WTC11 (cell line): ENCODE data around the gene HYDIN. TPM values are rescaled to one million over a fixed set of nuclear protein-coding genes. Genes with fewer than 3 reads are reported as not detected.

Experiments used
- ATAC-seq: fragments of 200-7000 bp; cut with Tn5 transposase; 2 replicates; pipeline ENCODE4 v1.10.0; 2021; ENCODE audit warnings: mild to moderate bottlenecking, moderate library complexity
- CTCF ChIA-PET: fragments of 300-600 bp; sonication (Branson Sonifier 250); formaldehyde crosslinking; loops from one replicate; lab custom pipeline; 2021; ENCODE audit warnings: antibody characterized with exemption; lab: Charles Lee
- POLR2A ChIA-PET: fragments of 350-600 bp; sonication (Branson Sonifier 250); formaldehyde crosslinking; loops from one replicate; lab custom pipeline; 2021; ENCODE audit warnings: antibody characterized with exemption; lab: Charles Lee
- DNase-seq: peaks from one replicate; pipeline ENCODE4 v3.0.0; 2021; ENCODE audit warnings: low spot score
- H3K27ac Mint-ChIP-seq: 2 replicates; pipeline ENCODE4 v1.8.0; 2021; ENCODE audit warnings: mixed read lengths
- H3K27me3 Mint-ChIP-seq: 2 replicates; pipeline ENCODE4 v1.8.0; 2021; ENCODE audit warnings: low read depth, mild to moderate bottlenecking, moderate library complexity, mixed read lengths
- H3K36me3 Mint-ChIP-seq: 2 replicates; pipeline ENCODE4 v1.8.0; 2021; ENCODE audit warnings: mixed read lengths
- H3K4me1 Mint-ChIP-seq: 2 replicates; pipeline ENCODE4 v1.8.0; 2022; ENCODE audit warnings: mixed read lengths
- H3K4me3 Mint-ChIP-seq: 2 replicates; pipeline ENCODE4 v1.8.0; 2021; ENCODE audit warnings: mild to moderate bottlenecking, moderate library complexity, mixed read lengths
- H3K9me3 Mint-ChIP-seq: 2 replicates; pipeline ENCODE4 v1.8.0; 2021; ENCODE audit warnings: mixed read lengths
- EMX1 ChIP-seq: fragments of 250-450 bp; sonication (Bioruptor Pico); IDR thresholded peaks from 2 replicates; pipeline ENCODE4 v1.8.0; 2021; ENCODE audit warnings: mild to moderate bottlenecking
- FOXP1 ChIP-seq: sonication (generic); formaldehyde crosslinking; IDR thresholded peaks from 2 replicates; pipeline ENCODE4 v1.8.0; 2022; ENCODE audit warnings: missing genetic modification reagents, mild to moderate bottlenecking, moderate library complexity, borderline replicate concordance
- JAZF1 ChIP-seq: fragments of 250-450 bp; sonication (Bioruptor Pico); IDR thresholded peaks from 2 replicates; pipeline ENCODE4 v1.9.0; 2021; ENCODE audit warnings: moderate library complexity, mild to moderate bottlenecking, inconsistent platforms
- RELA ChIP-seq: sonication (generic); formaldehyde crosslinking; IDR thresholded peaks from 2 replicates; pipeline ENCODE4 v1.8.1; 2022; ENCODE audit warnings: missing genetic modification reagents, mild to moderate bottlenecking, borderline replicate concordance
- TCF7 ChIP-seq: sonication (generic); formaldehyde crosslinking; IDR thresholded peaks from 2 replicates; pipeline ENCODE4 v1.8.0; 2022; ENCODE audit warnings: mild to moderate bottlenecking, low read depth, missing genetic modification reagents, moderate library complexity
- TP53 ChIP-seq: sonication (generic); formaldehyde crosslinking; IDR thresholded peaks from 2 replicates; pipeline ENCODE4 v1.8.1; 2023; ENCODE audit warnings: mild to moderate bottlenecking, missing genetic modification reagents
- ZNF232 ChIP-seq: sonication (generic); formaldehyde crosslinking; IDR thresholded peaks from 2 replicates; pipeline ENCODE4 v1.8.0; 2022; ENCODE audit warnings: mild to moderate bottlenecking, missing genetic modification reagents
- ZNF396 ChIP-seq: fragments of 250-450 bp; sonication (Bioruptor Pico); IDR thresholded peaks from 2 replicates; pipeline ENCODE4 v1.8.0; 2021; ENCODE audit warnings: mild to moderate bottlenecking, moderate library complexity, borderline replicate concordance
- ZNF671 ChIP-seq: fragments of 250-450 bp; sonication (Bioruptor Pico); IDR thresholded peaks from 2 replicates; pipeline ENCODE4 v1.8.0; 2021; ENCODE audit warnings: mild to moderate bottlenecking
- total RNA-seq: library from RNA; stranded (reverse); gene quantifications from 3 replicates; pipeline ENCODE4 v1.2.3, GENCODE V29; 2021
- TF ChIP-seq, protein P1 (sequence below): fragments of 200-600 bp; IDR thresholded peaks from 2 replicates; pipeline ENCODE4 v1.8.0; 2022; ENCODE audit warnings: antibody characterized with exemption
- TF ChIP-seq, protein P2 (sequence below): sonication (generic); formaldehyde crosslinking; conservative IDR thresholded peaks from 2 replicates; pipeline ENCODE4 v1.8.1; 2023; ENCODE audit warnings: mild to moderate bottlenecking, low read depth, missing genetic modification reagents, moderate library complexity
- TF ChIP-seq, protein P3 (sequence below): fragments of 250-450 bp; sonication (Bioruptor Pico); IDR thresholded peaks from 2 replicates; pipeline ENCODE4 v2.1.2; 2022; ENCODE audit warnings: mild to moderate bottlenecking, moderate library complexity
- TF ChIP-seq, protein P4 (sequence below): fragments of 250-450 bp; sonication (Bioruptor Pico); IDR thresholded peaks from 2 replicates; pipeline ENCODE4 v1.9.0; 2021; ENCODE audit warnings: mild to moderate bottlenecking, borderline replicate concordance

The HYDIN gene
- total RNA-seq, 1 experiment from 2014 or later = 2.6 TPM

DNA sequence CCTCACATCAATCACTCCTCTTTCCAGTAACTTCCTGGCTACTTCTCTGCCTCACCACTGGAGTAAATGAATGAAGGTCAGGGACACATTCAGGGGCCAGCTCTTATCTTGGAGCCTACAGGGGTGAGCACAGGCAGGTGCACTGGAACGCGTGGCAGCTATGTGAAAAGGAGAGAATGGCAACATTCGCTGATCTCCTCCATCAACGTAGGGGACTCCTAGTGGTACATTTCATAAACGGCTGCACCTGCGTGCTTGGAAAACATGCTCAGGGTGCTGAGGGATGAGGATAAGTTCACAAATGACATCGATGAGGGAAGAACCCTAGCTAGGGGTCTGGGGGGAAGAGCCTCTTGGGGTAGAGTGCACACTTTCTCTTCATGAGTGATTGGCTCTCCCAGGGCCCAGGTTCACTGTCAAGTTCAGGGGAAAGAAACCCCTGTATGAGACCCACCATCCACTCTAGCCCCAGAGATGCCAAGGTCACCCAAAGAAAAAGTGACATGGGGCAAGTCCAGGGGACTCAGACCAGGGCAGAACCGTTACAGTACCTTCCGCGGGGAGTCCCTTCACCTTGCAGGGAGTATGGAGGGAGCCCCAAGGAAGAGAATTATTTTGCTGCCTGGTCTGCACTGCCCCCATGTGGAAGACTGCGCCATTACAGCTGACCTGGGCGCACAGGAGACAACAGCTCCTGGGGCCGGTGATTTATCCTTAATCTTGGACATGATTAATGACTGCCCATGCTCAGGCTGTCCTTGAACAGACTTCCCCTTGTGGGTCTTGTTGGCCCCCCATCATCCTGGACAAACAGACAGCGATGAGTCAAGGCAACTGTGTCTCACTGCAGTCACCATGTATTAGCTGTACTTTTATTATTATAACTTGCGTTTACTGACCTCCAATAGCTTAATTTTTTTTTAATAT lies 459.6 kb downstream of the HYDIN start:
- DNase-seq (peak; percentile 86), ATAC-seq (peak; percentile 92)
- no peaks in the 10 kb centered on the region for H3K4me1 Mint-ChIP-seq
- no peak overlapping the region for H3K27ac Mint-ChIP-seq
- no peaks in the 10 kb centered on the region for H3K27me3 Mint-ChIP-seq
- CTCF ChIA-PET = interaction anchor here (0.6 to 4.1 kb wide), 50 partner anchors 8 to 642 kb away, joined by 3 to 142 read pairs (median 4); partner anchors contain the start of genes CALB2, MTSS2 and VAC14
- no peaks in the 10 kb centered on the region for H3K9me3 Mint-ChIP-seq
- no peak overlapping the region for H3K4me3 Mint-ChIP-seq
- TF ChIP-seq FOXP1 (CRISPR knock-in tag) (no peak), ZNF396 (CRISPR knock-in tag) (no peak), TP53 (CRISPR knock-in tag) (no peak)
- TF ChIP-seq, protein P1, sequence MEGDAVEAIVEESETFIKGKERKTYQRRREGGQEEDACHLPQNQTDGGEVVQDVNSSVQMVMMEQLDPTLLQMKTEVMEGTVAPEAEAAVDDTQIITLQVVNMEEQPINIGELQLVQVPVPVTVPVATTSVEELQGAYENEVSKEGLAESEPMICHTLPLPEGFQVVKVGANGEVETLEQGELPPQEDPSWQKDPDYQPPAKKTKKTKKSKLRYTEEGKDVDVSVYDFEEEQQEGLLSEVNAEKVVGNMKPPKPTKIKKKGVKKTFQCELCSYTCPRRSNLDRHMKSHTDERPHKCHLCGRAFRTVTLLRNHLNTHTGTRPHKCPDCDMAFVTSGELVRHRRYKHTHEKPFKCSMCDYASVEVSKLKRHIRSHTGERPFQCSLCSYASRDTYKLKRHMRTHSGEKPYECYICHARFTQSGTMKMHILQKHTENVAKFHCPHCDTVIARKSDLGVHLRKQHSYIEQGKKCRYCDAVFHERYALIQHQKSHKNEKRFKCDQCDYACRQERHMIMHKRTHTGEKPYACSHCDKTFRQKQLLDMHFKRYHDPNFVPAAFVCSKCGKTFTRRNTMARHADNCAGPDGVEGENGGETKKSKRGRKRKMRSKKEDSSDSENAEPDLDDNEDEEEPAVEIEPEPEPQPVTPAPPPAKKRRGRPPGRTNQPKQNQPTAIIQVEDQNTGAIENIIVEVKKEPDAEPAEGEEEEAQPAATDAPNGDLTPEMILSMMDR = peak; percentile 99
- POLR2A ChIA-PET = no interaction called here
- H3K36me3 Mint-ChIP-seq = peaks cover 6% of the 10 kb centered on the region; the same call in 1 of the 2 replicates

DNA sequence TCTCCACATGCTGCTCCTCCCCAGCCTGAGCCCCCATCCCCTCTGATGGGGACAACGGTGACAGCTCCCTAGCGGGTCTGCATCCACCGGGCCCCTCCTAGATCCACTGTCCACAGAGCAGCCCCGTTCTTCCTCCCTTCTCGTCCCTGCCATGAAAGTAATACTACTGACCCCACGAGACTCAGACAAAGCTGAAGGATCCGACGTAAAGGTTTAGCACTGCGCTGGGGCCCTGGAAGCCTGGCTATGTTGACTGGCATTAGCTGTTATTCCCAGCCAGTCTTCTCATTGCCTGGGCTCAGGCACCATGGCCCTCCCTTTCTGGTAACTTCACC lies 460.3 kb downstream of the HYDIN start:
- DNase-seq = no peak
- no peak for ATAC-seq
- ChIA-PET CTCF (interaction anchor here (0.7 to 4.1 kb wide), 19 partner anchors 9 to 541 kb away, joined by 3 to 142 read pairs (median 13); partner anchors contain the start of gene MTSS2), POLR2A (no interaction called here)
- Mint-ChIP-seq H3K4me1 (no peaks in the 10 kb centered on the region), H3K27me3 (no peaks in the 10 kb centered on the region), H3K27ac (0 out of 2 replicates have a peak overlapping the region, but pooled peaks have one; percentile 12), H3K4me3 (no peak overlapping the region), H3K36me3 (peaks cover 6% of the 10 kb centered on the region; the same call in 1 of the 2 replicates), H3K9me3 (no peaks in the 10 kb centered on the region)
- TF ChIP-seq ZNF671 = no peak
- no peak for TF ChIP-seq ZNF232 (CRISPR knock-in tag)
- no peak for TF ChIP-seq TCF7 (CRISPR knock-in tag)
- TF ChIP-seq, protein P2, sequence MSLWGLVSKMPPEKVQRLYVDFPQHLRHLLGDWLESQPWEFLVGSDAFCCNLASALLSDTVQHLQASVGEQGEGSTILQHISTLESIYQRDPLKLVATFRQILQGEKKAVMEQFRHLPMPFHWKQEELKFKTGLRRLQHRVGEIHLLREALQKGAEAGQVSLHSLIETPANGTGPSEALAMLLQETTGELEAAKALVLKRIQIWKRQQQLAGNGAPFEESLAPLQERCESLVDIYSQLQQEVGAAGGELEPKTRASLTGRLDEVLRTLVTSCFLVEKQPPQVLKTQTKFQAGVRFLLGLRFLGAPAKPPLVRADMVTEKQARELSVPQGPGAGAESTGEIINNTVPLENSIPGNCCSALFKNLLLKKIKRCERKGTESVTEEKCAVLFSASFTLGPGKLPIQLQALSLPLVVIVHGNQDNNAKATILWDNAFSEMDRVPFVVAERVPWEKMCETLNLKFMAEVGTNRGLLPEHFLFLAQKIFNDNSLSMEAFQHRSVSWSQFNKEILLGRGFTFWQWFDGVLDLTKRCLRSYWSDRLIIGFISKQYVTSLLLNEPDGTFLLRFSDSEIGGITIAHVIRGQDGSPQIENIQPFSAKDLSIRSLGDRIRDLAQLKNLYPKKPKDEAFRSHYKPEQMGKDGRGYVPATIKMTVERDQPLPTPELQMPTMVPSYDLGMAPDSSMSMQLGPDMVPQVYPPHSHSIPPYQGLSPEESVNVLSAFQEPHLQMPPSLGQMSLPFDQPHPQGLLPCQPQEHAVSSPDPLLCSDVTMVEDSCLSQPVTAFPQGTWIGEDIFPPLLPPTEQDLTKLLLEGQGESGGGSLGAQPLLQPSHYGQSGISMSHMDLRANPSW (CRISPR knock-in tag) = no peak
- no peak for TF ChIP-seq EMX1 (CRISPR knock-in tag)
- TF ChIP-seq RELA = no peak
- TF ChIP-seq, protein P3, sequence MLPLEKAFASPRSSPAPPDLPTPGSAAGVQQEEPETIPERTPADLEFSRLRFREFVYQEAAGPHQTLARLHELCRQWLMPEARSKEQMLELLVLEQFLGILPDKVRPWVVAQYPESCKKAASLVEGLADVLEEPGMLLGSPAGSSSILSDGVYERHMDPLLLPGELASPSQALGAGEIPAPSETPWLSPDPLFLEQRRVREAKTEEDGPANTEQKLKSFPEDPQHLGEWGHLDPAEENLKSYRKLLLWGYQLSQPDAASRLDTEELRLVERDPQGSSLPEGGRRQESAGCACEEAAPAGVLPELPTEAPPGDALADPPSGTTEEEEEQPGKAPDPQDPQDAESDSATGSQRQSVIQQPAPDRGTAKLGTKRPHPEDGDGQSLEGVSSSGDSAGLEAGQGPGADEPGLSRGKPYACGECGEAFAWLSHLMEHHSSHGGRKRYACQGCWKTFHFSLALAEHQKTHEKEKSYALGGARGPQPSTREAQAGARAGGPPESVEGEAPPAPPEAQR = no peak
- no peak for TF ChIP-seq JAZF1 (CRISPR knock-in tag)
- TF ChIP-seq, protein P4, sequence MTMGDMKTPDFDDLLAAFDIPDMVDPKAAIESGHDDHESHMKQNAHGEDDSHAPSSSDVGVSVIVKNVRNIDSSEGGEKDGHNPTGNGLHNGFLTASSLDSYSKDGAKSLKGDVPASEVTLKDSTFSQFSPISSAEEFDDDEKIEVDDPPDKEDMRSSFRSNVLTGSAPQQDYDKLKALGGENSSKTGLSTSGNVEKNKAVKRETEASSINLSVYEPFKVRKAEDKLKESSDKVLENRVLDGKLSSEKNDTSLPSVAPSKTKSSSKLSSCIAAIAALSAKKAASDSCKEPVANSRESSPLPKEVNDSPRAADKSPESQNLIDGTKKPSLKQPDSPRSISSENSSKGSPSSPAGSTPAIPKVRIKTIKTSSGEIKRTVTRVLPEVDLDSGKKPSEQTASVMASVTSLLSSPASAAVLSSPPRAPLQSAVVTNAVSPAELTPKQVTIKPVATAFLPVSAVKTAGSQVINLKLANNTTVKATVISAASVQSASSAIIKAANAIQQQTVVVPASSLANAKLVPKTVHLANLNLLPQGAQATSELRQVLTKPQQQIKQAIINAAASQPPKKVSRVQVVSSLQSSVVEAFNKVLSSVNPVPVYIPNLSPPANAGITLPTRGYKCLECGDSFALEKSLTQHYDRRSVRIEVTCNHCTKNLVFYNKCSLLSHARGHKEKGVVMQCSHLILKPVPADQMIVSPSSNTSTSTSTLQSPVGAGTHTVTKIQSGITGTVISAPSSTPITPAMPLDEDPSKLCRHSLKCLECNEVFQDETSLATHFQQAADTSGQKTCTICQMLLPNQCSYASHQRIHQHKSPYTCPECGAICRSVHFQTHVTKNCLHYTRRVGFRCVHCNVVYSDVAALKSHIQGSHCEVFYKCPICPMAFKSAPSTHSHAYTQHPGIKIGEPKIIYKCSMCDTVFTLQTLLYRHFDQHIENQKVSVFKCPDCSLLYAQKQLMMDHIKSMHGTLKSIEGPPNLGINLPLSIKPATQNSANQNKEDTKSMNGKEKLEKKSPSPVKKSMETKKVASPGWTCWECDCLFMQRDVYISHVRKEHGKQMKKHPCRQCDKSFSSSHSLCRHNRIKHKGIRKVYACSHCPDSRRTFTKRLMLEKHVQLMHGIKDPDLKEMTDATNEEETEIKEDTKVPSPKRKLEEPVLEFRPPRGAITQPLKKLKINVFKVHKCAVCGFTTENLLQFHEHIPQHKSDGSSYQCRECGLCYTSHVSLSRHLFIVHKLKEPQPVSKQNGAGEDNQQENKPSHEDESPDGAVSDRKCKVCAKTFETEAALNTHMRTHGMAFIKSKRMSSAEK = no peak
